ELR (cell line): Measurements from ENCODE around the gene RHOJ.
"Not testable (repeated sequence)": the region's sequence is repeated elsewhere in the genome, so short reads cannot be mapped to it uniquely, and the experiment has no call there.

Experiments
- DNase-seq: peaks from one replicate; pipeline ENCODE4 v3.0.0-alpha.2; 2015; ENCODE audit warnings: low read depth

RHOJ gene

DNA sequence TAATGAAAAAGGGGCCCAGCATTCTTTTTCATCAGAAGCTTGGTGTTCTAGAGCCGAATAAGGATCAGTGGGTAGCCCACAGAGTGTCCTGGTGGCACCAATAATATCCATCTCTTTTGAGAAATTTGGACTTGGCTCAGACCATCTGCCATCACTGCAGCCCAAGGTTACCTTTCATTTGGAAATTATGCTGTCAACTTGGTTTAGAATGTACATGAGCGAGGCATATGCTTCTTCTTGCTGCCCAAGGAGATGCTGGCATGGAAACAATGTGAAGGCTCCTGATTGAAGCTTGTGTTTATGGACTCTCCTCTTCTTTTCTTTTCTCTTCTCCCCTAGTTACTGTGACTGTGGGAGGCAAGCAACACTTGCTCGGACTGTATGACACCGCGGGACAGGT lies 64.5 kb downstream of the RHOJ start:
- DNase-seq: no peak

- no peak for DNase-seq
These were observed 65.5 kb downstream of the RHOJ start for GRCh38 chr14:63269561-63270225.

DNA sequence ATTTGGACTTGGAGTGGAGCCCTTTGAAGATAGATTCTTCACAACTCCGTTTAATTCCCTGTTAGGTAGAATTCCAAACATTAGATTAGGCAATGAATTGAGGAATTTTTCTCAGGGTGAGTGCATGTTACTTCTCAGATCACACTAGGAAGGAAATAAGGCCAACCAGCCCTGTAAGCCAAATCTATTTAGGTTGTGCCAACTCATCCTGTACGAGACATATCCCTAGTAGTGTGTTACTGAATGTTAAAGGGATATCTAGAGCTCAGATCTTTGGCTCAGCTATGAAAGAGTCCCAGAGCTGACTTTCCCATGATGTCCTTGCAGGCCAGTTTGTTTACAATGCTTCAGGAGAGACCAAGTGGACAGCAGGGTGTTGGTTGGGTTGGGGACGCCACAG lies 68.9 kb downstream of the RHOJ start:
- no peak for DNase-seq

GRCh38 chr14:63273717-63274655 lies 69.7 kb downstream of the RHOJ start:
- no peak for DNase-seq

- no peak for DNase-seq
These were observed 71.4 kb downstream of the RHOJ start for GRCh38 chr14:63275611-63276010.

DNA sequence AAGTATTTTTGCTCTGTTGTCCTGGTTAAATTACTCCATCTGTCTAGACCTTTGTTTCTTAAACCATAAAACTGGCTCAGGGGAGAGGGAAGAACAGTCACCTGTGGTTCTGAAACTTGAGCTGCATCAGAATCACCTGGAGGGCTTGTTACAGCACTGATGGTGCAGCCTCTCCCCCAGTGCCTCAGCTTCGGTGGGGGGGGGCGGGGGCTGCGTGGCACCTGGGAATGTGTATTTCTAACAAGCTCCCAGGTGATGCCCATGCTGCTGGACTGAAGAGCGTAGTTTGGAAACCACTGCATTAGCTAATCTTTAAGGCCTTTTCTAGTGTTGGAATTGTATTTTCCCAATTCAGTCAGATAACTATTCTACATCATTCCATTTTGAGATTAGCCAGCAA lies 71.8 kb downstream of the RHOJ start:
- no peak for DNase-seq

- peak; percentile 69 for DNase-seq
These were observed 72.5 kb downstream of the RHOJ start for GRCh38 chr14:63276492-63277342.

DNA sequence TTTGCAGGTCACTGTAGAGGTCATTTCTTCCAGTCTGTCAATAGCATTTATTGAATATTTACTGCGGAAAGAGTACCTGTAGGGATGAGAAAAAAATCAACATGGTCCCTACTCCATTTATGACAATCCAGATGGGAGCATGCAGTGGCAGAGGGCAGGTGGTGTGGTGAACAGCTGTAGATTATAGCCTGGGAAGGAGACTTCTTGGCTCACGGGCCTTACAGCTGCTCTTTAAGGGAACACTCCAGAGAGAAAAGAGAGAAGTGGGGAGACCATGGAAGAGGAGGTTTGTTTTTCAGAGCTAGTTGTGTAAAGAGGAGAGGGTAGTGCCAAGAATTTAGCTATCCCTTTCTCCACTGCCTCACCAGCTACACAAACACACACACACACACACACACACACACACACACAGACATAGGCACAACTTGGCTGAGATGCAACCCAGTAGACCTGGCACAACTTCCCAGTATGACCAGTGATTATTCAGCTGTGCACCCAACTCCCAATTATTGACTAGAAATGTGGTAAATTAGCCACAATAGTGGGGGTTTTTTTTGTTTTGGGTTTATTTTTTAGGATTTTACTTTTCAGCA lies 73.4 kb downstream of the RHOJ start:
- no peak for DNase-seq

GRCh38 chr14:63279933-63280332 lies 75.7 kb downstream of the RHOJ start:
- DNase-seq: not testable (repeated sequence)

- DNase-seq: no peak
These were observed 79.0 kb downstream of the RHOJ start for GRCh38 chr14:63282997-63283883.

- no peak for DNase-seq
These were observed 79.6 kb downstream of the RHOJ start for GRCh38 chr14:63283884-63284248.

DNA sequence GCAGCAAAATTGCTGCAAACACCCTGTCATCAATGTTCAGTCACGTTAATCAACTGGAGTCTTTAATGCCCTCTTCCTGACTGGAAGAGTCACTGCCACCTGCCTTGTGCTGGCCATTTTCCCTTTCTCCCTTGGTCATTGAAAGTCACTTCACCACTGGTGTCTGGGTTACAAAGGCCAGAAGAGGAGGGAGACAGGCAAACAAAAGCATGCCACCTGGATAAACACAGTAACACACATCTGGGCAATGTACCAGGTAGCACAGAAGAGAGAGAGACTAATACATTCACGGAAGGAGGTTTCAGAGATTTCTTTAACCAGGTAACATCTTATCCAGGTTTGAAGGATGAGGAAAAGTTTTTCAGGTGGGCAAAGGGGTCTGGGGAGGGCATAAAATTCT lies 81.8 kb downstream of the RHOJ start:
- no peak for DNase-seq

DNA sequence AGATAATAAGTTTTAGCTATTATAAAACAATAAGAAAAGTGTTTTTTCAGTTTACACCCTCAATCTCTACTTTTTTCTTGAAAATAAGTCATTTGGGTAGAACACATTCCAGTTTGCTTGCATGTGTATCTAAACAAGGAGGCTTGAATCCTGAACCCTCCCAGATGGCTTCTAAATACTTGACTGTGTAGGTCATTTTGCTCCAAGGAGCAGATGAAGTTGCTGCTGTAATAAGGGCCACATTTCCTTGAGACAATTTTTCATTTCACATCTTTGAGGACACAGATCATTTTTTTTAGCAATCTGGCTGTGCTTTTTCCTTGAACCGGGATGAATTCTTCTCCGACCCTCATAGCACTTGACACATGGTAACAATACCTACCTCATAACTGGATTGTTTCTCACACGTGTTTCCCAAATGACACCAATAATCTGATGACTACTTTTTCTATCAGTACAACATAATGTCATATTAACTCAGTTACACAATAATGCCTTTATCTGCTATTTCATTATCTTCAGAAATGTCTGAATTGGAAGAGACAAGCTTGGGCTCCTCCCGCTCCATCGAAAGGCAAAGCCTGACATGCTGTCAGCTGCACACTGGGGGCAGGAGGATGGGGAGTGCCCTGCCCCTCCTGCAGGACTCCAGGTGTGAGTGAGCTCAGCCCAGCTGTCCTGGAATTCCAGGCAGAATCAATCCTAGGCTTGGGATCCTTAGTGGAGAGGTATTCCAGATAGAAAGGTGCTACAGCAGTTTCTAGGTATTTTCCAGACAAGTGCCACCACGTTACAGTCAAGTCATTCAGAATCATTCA lies 83.6 kb downstream of the RHOJ start:
- no peak for DNase-seq

DNA sequence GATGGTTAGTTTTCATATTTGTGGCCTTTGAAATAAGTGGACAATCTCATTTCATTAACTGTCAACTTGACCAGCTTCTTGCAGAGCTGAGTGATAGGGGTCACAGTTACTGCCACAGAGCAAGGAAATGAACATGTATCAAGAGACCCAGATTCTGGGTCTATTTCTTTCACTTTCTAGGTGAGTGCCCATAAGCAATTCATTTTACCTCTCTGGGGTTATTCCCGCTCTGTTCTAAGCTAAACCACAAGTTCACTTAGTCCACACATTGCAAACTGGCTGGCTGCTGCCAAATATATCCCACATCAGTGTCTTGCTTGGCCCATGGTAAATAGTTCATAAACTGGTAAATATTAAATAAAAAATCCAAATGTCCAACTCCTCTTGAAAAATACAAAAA lies 84.6 kb downstream of the RHOJ start:
- DNase-seq: no peak

GRCh38 chr14:63290741-63291430 lies 86.6 kb downstream of the RHOJ start:
- no peak for DNase-seq

DNA sequence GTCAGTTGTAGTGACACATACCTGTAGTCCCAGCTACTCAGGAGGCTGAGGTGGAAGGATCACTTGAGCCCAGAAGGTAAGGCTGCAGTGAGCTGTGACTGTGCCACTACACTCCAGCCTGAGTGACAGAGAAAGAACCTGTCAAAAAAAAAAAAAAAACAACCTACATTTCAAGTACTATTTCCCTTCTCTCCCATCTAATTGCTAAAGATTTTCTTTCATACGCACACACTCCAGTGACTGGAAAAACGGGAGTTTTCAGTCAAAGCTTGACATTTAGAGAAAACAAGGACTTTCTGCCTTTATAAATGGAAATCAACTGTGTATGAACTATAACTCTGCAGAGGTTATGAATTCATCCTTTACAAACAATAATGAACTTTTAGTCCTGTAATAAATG lies 88.6 kb downstream of the RHOJ start:
- DNase-seq: no peak

GRCh38 chr14:63295231-63295685 lies 91.0 kb downstream of the RHOJ start:
- no peak for DNase-seq

DNA sequence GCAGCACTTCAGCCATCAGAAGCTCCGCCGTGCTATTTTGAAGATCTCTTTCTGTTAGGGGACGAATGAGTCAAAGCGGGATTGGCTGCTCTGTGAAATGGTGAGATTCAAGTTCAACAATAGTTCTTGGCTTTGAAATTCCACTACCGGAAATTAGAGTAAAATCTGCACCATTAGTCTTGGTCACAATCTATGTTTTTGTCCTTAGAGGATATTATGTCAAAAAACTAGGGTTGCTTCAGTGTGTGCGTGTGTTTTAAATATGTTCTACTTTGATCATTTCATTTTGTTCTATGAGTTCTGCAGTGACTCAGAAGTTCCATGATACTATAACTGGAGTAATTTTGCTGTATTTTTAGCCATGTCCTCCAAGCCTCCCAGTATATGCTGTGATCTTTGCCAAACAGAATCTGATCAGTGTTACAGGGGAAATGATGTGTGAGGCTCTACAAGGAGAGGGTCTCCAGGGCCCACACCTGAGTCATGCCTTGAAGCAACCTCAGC lies 91.9 kb downstream of the RHOJ start:
- DNase-seq: no peak

DNA sequence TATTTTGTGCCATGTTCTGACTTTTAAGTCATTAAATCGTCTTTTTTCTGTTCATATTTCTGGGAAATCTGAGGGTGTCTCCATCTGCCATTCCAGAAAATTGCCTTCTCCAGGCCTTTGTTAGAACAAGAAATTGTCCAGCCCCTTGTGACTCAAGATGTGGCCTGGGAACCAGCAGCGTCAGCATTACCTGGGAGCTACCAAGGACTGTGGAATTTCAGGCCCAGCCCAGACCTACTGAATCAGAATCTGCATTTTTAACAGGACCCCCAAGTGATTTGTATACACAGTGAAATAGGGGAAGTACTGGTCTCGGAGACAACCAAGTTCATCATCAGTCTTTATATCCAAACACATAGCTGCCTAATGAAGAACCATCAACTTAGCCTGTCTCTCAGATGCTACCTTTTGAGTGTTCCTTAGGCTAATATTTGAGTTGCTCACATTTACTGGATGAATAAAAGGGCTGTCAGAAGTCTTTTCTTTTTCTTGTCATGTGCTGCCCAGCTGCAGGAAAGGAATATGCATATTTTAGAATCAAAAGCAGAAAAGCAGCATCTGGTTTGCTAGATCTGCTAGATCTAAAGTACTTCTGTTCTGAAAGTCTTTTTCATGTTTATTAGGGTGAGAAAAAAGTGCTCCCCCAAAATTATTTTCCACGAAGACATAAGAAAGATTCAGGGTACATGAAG lies 93.3 kb downstream of the RHOJ start:
- no peak for DNase-seq
